Stimulated activated CD4-positive, alpha-beta T cell treated with anti-CD3 and anti-CD28 coated beads, TNF-alpha, amount 100 ng/mL, for 48 hours (primary cell): Measurements from ENCODE around the gene TCEA3.

Source experiments
- DNase-seq, 3 donors: peaks; one replicate each; pipeline ENCODE4 v3.0.0-alpha.2; 2020; ENCODE audit warnings: low read depth in 3 of 3

Gene TCEA3

DNA sequence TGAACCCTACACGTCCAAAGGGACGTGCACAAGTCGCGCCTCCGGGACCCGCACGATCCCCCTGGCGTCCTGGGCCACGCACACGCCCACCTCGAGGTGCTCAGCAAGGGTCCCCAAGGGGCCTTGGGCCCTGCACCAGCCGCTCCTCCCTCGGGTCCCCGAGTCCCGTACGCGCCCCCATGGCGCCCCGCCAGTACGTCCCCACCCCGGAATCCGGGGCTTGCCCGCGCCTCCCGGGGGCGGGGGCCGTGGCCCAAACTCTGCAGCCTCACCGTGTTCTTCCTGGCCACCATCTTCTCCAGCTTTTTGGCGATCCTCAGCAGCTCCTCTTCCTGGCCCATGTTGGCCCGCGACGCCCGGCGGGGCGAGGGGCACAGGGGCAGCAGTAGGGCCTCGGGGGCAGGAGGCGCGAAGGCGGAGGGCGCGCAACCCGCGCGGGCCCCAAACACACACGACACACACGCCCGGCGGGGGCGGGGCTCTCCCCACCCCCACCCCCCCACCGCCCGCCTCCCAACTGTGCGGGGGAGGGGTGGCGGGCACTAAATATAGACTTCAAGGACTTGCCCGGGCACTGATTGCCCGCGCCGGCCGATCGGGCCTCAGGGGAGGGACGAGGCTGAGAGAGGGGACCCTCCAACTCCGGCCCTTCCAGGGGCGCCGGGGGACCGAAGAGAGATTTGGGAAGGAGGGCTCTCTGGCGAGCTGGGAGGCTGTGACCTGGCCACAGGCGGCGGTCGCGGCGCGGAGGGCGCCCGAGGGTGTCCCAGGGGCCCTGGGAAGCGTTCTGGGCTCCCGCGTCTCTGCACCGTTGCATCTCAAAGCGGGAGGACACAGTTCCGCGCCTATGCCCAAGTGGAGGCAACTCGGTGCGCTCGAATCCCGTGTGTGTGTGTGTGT lies at the start of gene TCEA3:
TCEA3 (minus strand) TSS at position 456 of the 900 bp plus-strand sequence; CDS start at position 341, 115 bp downstream.
- no peak for DNase-seq

DNA sequence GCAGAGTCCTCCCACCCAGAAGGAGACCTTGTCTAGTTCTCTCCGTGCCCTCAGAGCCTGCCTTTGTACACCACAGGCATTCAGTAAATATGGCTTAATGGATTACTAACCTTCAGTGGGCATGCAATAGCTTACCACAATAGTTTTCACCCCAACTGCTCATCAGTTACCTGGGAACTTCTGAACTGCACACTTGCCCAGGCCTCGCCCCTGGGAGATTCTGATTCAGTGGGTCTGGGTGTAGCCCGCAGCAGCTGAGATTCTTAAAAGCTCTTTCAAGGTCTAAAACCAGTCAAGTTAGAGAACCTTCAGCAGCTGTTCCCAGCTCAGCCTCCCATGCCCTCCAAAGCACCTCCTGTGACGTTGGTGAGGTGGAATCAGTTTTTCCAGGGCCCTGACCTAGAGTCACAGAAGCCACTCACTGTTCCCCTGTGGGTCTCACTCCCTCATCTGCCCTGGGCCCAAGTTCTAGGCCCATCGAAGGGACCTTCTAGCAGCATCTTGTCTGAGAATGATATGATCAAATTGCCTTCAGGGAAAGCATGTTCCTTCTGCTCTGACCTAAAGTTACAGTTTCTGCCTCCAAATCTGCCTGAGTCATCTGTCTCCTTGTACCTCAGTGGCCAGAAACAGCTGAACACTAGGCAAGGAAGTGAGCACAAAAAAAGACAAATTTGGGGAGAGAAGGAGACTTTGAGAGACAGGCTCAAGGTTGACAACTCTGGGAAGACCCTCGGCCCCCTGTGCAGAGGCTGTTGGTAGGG lies 48.7 kb upstream of the TCEA3 start:
- no peak for DNase-seq

DNA sequence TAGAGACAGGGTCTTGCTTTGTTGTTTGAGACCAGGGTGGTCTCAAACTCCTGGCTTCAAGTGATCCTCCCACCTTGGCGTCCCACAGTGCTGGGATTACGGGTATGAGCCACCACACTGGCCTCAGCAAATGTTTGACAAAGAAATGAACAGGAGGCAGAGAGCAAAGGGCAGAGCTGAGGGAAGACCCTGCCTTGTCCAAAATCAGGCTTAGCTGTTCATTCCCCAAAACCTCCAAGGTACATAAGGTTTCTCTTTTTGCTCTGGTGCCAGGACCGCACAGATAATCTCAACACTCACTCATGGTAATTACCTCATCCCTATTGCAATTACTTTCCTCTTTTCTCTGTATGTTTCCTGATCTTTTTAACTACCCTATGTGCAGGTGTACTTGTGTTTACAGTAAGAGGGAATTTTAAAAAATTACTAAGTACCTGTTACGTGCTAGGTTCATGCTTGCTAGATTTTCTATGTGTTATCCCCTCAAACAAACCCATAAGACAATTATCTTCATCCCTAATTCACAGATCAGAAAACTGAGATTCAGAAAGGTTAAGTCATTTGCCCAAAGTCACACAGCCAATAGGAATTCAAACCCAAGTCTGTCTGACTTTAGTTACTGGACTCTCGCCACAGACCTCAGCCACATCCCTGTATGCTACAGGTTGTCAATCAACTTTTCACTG lies 47.9 kb upstream of the TCEA3 start:
- no peak for DNase-seq

DNA sequence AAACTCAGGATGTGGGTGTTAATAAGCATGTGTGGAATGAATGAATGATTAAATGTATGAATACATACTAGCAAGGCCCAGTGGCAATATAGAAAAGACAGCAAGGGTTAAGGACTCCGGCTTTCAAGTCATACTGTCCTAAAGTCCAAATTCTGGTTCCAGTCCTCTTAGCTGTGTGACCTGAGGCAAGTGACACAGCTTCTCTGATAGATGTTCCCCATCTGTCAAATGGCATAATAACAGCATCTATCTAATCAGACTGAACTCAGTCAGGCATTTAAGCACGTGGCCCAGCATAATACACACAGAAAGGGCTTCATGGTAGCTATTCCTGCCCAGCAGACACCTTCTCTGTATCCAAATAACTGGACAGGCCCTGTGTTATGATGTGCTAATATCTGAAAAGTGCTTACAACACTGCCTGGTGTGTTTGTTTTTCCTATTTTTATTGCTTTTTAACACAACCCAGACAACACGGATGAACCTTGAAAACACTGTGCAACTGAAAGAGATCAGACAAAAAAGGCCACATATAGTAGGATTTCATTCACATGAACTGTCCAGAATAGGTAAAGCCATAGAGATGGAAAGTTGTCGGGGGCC lies 47.0 kb upstream of the TCEA3 start:
- no peak for DNase-seq

DNA sequence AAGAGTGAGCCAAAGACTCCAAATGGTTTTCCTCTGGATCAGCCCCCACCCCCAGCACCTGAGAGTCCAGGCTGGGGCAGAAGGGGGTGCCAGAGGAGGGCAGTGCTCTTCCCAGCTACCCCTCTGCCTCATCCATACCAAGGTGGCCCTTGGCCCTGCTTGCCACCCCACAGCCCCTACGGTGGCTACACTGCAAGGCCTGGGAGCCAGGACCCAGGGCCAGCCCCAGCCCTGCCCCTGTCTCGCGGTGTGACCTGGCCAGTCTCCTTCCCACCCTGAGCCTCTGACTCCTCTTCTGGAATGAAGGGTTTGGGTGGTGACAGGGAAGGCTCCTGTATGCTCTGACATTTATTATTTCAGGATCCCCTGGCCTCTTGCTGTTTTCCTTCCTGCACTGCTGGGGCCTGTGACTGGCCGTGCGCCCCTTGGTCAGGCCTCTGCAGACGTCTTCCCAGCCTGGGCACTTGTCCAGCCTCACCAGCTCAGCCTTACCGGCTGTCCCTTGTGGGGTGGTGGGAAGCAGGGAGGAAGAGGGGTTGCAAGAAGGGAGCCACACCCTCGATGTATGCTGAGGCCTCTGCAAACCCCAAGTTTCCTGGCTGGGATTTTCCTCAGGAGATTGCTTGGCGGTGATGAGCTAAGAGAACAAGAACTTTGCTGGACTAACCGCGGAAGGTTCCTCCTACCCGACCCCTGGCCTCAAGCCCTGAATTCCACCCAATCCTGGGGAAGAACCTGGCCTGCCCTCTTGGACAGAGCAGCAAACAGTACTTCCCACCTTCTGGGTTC lies 45.9 kb upstream of the TCEA3 start:
- no peak for DNase-seq

DNA sequence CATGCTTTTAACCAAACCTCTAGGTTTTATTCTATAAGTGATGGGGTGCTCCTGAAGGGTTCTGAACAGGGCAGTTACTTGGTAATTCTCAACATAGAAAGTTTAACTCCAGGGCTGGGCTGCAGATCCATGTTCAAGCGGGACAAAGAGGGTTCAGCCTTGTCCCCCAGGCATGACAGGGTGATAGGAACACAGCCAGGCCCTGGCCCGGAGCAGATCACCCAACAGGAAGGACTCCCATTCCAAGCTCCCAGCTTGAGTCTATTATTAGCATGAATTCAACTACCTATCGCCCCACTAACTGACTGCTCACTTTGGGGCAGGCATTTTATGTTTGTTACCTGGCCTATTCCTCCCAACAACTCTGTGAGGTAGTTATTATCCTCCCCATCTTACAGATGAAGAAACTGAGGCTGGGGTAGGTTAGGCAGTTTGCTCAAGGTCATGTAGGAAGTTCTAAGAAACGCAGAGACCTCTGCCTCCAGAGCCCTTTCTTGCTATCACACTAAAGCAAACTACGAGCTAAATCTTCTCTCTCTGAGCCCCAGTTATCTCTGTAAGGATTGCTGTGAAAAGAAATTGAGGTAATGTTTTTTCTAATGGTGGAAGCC lies 44.9 kb upstream of the TCEA3 start:
- no peak for DNase-seq

DNA sequence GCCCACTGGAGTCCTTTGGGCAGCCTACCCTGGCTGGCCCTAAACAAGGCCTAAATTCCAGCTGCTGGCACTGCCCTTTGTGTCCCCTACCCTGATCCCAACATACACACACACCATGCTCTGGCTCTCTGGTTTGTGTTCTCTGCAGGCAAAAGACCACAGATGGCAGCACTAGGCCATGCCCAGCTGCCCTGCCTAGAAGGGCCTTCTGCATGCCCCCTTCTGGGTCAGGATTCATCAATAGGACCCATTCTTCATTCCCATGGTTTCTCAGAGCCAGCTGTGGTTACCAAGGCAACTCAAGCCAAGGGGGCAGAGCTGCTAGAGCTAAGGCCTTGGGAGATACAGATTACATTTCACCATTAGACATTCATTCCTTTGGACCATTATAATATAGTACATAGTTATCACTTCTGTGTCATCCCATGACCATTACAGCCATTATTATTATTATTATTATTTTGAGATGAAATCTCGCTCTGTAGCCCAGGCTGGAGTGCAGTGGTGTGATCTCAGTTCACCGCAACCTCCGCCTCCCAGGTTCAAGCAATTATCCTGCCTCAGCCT lies 42.0 kb upstream of the TCEA3 start:
- no peak for DNase-seq

DNA sequence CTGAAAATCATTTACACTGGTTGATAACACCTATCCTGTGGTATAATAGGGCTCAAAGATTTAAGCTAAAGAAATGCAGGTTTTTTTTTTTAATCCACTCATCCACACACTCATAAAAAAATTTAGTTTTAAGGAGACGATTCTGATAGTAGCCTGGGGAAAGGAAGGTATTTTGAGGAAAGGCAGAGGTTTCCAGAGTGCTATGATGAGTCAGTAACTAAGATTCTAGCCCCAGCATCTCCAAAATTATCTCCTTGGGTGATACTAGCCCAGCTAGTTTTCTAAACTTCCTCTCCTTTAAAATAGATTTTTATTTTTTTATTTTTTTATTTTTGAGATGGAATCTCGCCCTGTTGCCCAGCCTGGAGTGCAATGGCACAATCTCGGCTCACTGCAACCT lies 38.7 kb upstream of the TCEA3 start:
- DNase-seq = no peak

DNA sequence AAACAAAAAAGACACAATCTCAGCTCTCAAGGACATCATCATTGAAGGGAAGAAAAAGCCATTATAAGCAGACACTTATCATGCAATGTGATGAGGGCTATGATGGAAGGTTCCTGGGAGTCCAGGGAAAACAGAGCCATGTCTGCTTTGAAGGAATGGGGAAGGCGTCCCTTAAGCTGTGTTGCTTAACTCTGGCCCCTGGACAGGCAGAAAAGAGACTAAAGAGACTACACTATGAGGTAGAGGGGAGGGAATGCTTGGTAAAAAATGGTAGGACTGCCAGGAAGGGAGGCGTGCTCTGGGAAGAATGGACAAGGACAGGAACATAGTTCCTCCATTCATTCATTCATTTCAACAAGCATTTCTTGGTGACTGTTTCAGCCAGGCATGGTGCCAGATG lies 38.2 kb upstream of the TCEA3 start:
- no peak for DNase-seq

DNA sequence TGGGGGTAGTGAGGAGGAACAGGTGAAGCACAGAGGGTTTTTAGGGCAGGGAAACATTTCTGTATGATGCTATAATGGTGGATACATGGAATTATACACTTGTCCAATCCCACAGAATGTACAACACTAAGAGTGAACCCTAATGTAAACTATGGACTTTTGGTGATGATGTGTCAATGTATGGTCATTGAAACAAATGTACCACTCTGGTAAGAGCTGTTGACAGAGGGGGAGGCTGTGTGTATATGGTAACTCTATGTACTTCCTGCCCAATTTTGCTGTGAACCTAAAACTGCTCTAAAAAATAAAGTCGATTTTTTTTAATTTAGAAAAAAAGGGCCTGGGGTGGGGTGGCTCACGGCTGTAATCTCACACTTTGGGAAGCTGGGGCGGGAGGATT lies 36.5 kb upstream of the TCEA3 start:
- DNase-seq = no peak

DNA sequence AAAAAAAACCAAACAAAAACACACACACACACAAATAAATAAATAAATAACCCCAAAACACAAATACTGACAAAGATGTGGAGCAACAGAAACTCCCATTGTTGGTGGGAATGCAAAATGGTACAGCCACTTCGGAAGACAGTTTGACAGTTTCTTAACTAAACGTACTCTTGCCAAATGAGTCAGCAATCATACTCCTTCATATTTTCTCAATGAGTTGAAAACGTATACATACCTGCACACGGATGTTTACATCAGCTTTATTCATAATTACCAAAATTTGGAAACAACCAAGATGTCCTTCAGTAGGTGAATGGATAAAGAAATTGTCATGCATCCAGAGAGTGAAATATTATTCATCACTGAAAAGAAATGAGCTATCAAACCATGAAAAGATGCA lies 36.0 kb upstream of the TCEA3 start:
- DNase-seq = no peak

DNA sequence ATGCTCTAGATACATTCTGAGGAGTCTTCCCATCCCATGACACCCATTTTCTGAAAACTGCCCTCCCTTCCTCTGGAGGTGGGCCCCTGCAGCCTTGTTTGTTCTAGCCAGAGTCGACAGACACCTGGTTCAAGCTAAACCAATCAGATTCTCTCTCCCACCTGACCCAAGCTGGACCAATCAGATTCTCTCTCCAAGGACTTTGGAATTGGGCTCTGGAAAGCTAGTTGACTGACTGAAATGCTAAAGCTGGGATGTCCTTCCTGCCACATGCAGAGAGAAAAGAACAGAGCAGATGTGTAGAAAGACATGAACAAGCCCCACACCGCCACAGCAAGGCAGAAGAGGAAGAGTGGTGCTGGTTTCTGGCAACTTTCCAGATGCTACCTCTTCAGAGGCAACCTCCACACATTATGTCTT lies 34.8 kb upstream of the TCEA3 start:
- DNase-seq = no peak

DNA sequence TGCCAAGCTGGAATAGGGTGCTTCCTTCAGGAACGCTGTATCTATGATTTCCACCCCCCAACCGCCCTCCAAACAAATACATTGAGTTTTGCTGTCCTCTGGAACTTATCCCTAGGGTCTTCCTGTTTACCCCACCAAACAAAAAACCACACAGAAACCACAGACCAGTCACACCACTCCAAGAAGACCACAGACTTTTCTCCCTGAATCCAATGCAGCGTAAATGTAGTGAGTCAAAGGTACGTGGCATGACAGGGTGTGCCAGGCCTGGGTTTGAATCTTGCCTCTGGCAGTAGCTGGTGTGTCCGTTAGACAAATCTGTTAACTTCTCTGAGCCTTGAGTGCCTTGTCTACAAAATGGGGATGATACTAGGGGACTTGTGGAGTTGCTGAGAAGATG lies 31.7 kb upstream of the TCEA3 start:
- DNase-seq = no peak

DNA sequence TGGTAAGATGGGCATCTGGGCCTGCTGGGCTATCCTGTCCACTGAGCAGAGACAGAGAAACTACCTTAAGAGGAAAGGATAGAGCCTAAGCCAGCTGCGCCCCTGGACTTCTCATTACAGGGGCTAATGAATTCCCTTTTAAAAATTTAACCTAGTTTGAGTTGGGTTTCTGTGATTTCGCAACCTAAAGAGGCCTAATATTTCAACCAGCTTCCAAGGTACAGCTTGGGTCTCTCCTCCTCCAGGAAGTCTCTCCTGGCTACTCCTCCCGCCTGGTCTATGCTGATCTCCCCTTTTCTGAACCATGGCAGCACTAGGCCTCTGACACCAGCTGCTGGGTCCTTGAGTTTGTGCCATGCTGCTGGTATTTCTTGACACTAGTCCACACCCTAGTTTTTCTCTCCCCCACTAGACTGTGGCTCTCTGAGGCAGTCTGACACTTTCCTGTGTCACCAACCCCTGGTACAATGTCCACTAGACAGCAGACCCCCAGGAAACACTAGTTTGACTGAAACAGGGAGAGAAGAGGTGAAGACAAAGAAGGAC lies 29.0 kb upstream of the TCEA3 start:
- no peak for DNase-seq

DNA sequence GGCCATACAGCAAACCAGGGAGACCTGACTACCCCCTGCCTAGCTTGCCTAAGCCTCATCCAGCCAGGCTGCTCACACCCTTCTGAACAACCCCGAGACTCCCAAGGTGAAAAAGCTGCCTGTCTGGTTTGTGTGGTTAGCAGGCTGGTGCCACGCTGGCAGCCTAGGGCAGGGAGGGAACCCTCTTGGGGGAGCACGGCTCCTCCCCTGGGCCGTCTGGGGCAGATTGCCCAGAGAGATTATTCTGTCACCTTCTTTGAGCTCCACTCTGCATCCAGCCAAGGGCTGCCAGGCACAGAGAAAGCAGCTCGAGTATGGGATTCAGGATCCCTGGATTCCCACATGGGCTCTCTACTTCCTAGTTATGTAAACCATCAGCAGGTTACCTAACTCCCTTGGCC lies 27.5 kb upstream of the TCEA3 start:
- no peak for DNase-seq

DNA sequence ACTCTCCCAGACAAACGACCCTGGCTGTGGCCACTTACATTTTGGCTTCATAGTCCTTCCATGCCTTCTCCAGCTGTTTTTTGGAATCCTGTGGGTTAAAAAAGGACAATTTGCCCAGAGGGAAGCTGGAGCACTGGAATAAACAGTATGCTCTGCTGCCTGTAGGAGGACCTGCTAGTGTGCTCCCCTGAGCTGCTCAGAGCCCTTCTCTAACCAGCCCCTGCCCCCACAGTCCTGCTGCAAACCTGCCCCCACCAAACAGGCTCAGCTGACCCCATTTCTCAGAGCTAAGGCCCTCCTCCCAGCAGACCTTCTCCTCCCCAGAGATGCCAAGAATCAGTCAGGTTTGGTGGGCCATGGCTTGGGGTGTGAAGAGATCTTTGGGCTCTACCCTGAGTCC lies 26.9 kb upstream of the TCEA3 start:
- no peak for DNase-seq

DNA sequence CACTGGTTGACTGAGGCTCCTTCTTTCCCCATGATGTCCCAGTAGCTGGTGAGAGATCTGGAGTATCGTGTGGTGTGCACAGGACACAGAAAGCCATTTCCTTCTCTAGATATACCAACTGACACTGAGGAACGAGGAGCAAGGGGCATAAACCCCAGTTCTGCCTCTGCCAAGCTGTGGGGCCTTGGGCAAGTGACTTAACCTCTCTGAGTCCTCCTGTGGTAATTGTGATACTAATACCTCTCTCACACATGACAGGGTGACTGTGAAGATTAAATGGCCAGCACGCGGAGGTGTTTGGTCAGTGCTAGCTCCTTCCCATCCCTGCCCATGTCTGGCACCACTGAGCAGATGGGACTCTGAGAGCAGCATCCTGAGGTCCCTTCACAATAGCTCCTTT lies 26.3 kb upstream of the TCEA3 start:
- DNase-seq = no peak

DNA sequence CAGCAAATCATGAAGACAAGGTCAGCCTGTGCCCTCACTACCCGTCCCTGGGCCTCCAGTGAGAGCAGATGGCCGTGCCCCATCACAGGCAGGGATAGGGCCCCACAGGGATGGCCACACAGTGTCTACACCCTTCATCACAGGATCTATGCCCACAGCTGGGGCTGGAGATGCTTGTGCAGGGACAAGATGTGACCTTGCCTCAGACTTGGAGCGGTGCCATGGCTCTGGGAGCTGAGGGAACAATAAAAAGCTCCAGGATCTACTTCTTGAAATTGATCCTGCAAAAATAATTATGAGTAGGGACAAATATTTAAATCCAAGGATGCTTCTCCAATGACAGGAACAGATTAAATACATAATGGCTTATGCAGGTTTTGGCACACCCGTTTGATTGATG lies 25.4 kb upstream of the TCEA3 start:
- no peak for DNase-seq

DNA sequence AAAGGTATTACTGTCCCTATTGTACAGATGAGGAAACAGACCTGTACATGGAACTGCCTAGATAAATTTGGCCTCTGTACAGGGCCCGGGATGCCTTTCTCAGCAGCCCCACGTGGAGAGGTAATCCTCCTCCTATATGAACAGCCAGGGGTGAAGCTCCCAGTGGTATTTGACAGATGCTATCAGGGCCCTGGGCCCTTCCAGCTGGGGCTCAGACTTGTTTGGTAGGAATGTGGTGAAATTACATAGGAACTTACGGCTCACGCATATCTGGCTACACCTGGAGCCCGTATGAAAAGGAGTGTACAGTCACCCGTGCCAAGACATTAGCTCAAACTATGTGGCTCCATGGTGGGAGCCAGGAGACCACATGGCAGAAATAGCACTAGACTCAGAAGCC lies 24.8 kb upstream of the TCEA3 start:
- DNase-seq = no peak

DNA sequence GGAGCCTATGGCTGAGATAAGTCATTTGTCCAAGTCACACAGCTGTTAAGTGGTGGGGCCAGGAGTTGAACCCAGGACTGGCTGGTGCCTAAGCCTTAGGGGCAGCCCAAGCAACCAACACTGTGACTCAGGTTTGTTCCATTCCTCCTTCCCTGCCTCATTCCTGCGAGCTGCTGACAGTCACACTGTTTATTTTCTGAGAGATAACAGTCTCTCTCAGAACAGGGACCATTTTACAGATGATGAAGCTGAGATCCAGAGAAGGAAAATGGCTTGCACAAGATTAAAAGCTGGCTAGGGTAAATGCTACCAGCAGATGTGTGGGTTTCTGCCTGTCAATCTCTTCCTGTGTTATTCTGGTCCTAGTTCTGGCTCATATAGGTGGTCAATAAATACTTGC lies 24.3 kb upstream of the TCEA3 start:
- no peak for DNase-seq
